ENCODE measurements around the gene NELL1.

Gene NELL1

DNA sequence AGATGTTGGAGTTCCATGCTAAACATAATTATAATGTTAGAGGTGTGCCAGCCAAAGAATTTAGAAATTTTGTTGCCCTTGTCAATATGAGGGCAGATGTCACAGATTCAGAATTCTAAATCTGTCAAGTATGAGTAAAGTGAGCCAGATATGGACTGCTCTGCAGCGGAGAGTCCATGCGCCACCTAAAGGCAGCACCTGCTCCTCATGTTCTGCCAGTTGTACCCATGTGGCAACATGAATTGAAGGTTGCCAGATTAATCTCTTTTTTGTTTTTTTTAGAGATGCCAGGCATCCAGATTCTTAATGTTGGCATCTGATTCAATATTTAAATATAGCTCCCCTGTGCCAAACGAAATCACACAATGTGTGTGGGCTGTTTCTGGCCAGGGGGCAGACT is 844.9 kb downstream of the NELL1 start:
- H2AFZ ChIP-seq (ENCODE audit: insufficient read depth, low read length, poor library complexity) = no peak overlapping the region
- no peak overlapping the region for H2AK5ac ChIP-seq (ENCODE audit: low read length)
- H2BK5ac ChIP-seq (ENCODE audit: low read depth, low read length, poor library complexity) = no peak overlapping the region
- no peak overlapping the region for H4K91ac ChIP-seq (ENCODE audit: low read depth, low read length)
- no peak overlapping the region for H3K4me3 ChIP-seq (ENCODE audit: low read depth, low read length)
- H3K9me3 ChIP-seq (ENCODE audit: insufficient read depth, low read depth, low read length) = no peaks in the 10 kb centered on the region
- no peak overlapping the region for H3K14ac ChIP-seq (ENCODE audit: low read length)
- no peaks in the 10 kb centered on the region for H3K79me2 ChIP-seq (ENCODE audit: control insufficient read depth, insufficient read depth, low read length, poor library complexity)
- WGBS (ENCODE audit: extremely low coverage, insufficient coverage, insufficient read length) = no CpG with 5 or more reads among the region's 3 CpGs
- H3K4me1 ChIP-seq (ENCODE audit: control insufficient read depth in 1 of 2, insufficient read depth in 2 of 2, low read length in 2 of 2) = no peaks in the 10 kb centered on the region
- H3K4ac ChIP-seq (ENCODE audit: low read depth, low read length) = no peak overlapping the region
- no peak overlapping the region for H2BK120ac ChIP-seq (ENCODE audit: insufficient read depth, low read length, poor library complexity)
- no peak overlapping the region for H3K18ac ChIP-seq (ENCODE audit: low read length)
- H3K36me3 ChIP-seq (ENCODE audit: control insufficient read depth in 1 of 2, insufficient read depth in 2 of 2, low read length in 2 of 2) = no peaks in the 10 kb centered on the region
- H2BK12ac ChIP-seq (ENCODE audit: low read length) = no peak overlapping the region
- no peak overlapping the region for H4K8ac ChIP-seq (ENCODE audit: low read depth, low read length)
- no peaks in the 10 kb centered on the region for H3K79me1 ChIP-seq (ENCODE audit: low read length)
- no peak overlapping the region for H3K23ac ChIP-seq (ENCODE audit: low read length)
- no peak overlapping the region for H4K12ac ChIP-seq (ENCODE audit: low read depth, low read length)
- H3K9ac ChIP-seq (ENCODE audit: low read length) = no peak overlapping the region
- DNase-seq = peak in 1 of 2 donors; percentile 15
- H3K4me2 ChIP-seq (ENCODE audit: low read length) = no peak overlapping the region
- no peak overlapping the region for H3K27ac ChIP-seq (ENCODE audit: low read depth, low read length)
- no peaks in the 10 kb centered on the region for H3K27me3 ChIP-seq (ENCODE audit: insufficient read depth, low read length)

DNA sequence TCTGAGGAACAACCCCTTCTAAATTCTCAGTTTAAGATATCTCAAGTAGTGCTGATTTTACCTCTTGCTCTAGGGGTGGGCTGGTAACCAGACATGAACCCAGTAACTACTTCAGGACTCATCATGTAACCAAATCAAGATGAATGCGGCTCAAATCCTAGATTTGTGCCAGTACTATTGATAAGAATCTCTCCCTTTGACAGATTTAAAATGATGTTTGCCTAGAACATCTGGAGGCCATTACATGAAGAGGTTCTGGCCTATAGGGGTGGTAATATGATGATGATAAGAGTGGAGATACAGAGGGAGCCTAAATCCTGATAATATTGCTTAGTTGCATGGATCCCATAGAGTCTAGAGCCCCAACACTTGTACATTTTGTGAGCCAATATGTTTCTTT is 850.9 kb downstream of the NELL1 start:
- Histone ChIP-seq H3K18ac (ENCODE audit: low read length) (no peak overlapping the region), H4K91ac (ENCODE audit: low read depth, low read length) (no peak overlapping the region), H3K23ac (ENCODE audit: low read length) (no peak overlapping the region), H2AK5ac (ENCODE audit: low read length) (no peak overlapping the region), H3K79me2 (ENCODE audit: control insufficient read depth, insufficient read depth, low read length, poor library complexity) (no peaks in the 10 kb centered on the region), H3K14ac (ENCODE audit: low read length) (no peak overlapping the region), H3K27ac (ENCODE audit: low read depth, low read length) (no peak overlapping the region), H3K4me1 (ENCODE audit: control insufficient read depth in 1 of 2, insufficient read depth in 2 of 2, low read length in 2 of 2) (no peaks in the 10 kb centered on the region), H3K9me3 (ENCODE audit: insufficient read depth, low read depth, low read length) (no peaks in the 10 kb centered on the region), H3K79me1 (ENCODE audit: low read length) (no peaks in the 10 kb centered on the region), H2BK120ac (ENCODE audit: insufficient read depth, low read length, poor library complexity) (no peak overlapping the region), H4K8ac (ENCODE audit: low read depth, low read length) (no peak overlapping the region), H3K4me3 (ENCODE audit: low read depth, low read length) (no peak overlapping the region), H2BK12ac (ENCODE audit: low read length) (no peak overlapping the region), H3K27me3 (ENCODE audit: insufficient read depth, low read length) (no peaks in the 10 kb centered on the region), H3K36me3 (ENCODE audit: control insufficient read depth in 1 of 2, insufficient read depth in 2 of 2, low read length in 2 of 2) (no peaks in the 10 kb centered on the region), H2BK5ac (ENCODE audit: low read depth, low read length, poor library complexity) (no peak overlapping the region), H4K12ac (ENCODE audit: low read depth, low read length) (no peak overlapping the region), H3K4me2 (ENCODE audit: low read length) (no peak overlapping the region), H3K9ac (ENCODE audit: low read length) (no peak overlapping the region), H3K4ac (ENCODE audit: low read depth, low read length) (no peak overlapping the region), H2AFZ (ENCODE audit: insufficient read depth, low read length, poor library complexity) (no peak overlapping the region)
- no peak for DNase-seq
- WGBS (ENCODE audit: extremely low coverage, insufficient coverage, insufficient read length) = no CpG with 5 or more reads among the region's 1 CpG

DNA sequence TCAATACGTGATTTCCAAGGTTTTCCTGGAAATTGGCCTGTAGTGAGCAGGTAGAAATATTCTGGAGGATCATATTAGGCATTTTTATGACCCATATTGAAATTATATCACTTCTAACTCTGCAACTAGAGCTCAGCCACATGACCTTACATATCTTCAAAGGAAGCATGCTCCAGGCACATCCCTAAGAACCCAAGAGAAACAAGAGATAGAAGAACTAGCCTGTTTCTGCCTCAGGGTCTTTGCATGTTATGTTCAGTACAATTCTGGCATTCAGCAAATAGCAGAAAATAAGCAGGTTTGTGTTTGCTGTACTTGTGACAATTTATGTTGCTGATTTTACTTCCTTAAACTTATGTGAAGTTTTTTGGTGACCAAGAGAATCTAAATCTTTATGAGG is 859.8 kb downstream of the NELL1 start:
- no peak overlapping the region for H3K4ac ChIP-seq (ENCODE audit: low read depth, low read length)
- WGBS (ENCODE audit: extremely low coverage, insufficient coverage, insufficient read length) = no CpG with 5 or more reads among the region's 1 CpG

DNA sequence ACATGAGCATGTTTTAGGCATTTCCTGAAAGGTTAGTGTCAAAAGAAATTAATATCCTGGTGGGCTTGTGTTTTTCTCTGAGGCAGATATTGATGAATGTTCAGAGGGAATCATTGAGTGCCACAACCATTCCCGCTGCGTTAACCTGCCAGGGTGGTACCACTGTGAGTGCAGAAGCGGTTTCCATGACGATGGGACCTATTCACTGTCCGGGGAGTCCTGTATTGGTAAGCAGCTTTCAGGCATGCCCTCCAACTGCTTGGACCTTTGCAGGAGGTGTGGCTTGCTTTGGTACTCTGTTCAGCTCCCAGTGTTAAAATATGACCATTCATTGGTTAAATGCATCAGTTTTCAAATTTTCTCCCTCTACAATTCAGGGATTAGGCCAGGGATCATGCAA is 864.9 kb downstream of the NELL1 start:
- H3K4me2 ChIP-seq (ENCODE audit: low read length) = no peak overlapping the region
- no peak overlapping the region for H4K91ac ChIP-seq (ENCODE audit: low read depth, low read length)
- H3K9me3 ChIP-seq (ENCODE audit: insufficient read depth, low read depth, low read length) = no peaks in the 10 kb centered on the region
- no peaks in the 10 kb centered on the region for H3K79me1 ChIP-seq (ENCODE audit: low read length)
- H3K23ac ChIP-seq (ENCODE audit: low read length) = no peak overlapping the region
- H3K18ac ChIP-seq (ENCODE audit: low read length) = no peak overlapping the region
- no peak overlapping the region for H2AFZ ChIP-seq (ENCODE audit: insufficient read depth, low read length, poor library complexity)
- no peak overlapping the region for H4K8ac ChIP-seq (ENCODE audit: low read depth, low read length)
- H3K27ac ChIP-seq (ENCODE audit: low read depth, low read length) = no peak overlapping the region
- H4K12ac ChIP-seq (ENCODE audit: low read depth, low read length) = no peak overlapping the region
- no peaks in the 10 kb centered on the region for H3K27me3 ChIP-seq (ENCODE audit: insufficient read depth, low read length)
- H3K36me3 ChIP-seq (ENCODE audit: control insufficient read depth in 1 of 2, insufficient read depth in 2 of 2, low read length in 2 of 2) = no peaks in the 10 kb centered on the region
- no peak overlapping the region for H3K14ac ChIP-seq (ENCODE audit: low read length)
- H2BK5ac ChIP-seq (ENCODE audit: low read depth, low read length, poor library complexity) = no peak overlapping the region
- no CpG with 5 or more reads among the region's 5 CpGs for WGBS (ENCODE audit: extremely low coverage, insufficient coverage, insufficient read length)
- DNase-seq = no peak
- H2BK12ac ChIP-seq (ENCODE audit: low read length) = no peak overlapping the region
- H2AK5ac ChIP-seq (ENCODE audit: low read length) = no peak overlapping the region
- no peak overlapping the region for H2BK120ac ChIP-seq (ENCODE audit: insufficient read depth, low read length, poor library complexity)
- H3K79me2 ChIP-seq (ENCODE audit: control insufficient read depth, insufficient read depth, low read length, poor library complexity) = no peaks in the 10 kb centered on the region
- H3K4ac ChIP-seq (ENCODE audit: low read depth, low read length) = no peak overlapping the region
- no peaks in the 10 kb centered on the region for H3K4me1 ChIP-seq (ENCODE audit: control insufficient read depth in 1 of 2, insufficient read depth in 2 of 2, low read length in 2 of 2)
- no peak overlapping the region for H3K4me3 ChIP-seq (ENCODE audit: low read depth, low read length)
- H3K9ac ChIP-seq (ENCODE audit: low read length) = no peak overlapping the region

More for the DNA sequence above, 859.8 kb downstream of the NELL1 start:
- Histone ChIP-seq H3K14ac (ENCODE audit: low read length) (no peak overlapping the region), H3K4me3 (ENCODE audit: low read depth, low read length) (no peak overlapping the region), H3K27me3 (ENCODE audit: insufficient read depth, low read length) (no peaks in the 10 kb centered on the region), H3K4me1 (ENCODE audit: control insufficient read depth in 1 of 2, insufficient read depth in 2 of 2, low read length in 2 of 2) (no peaks in the 10 kb centered on the region), H2BK120ac (ENCODE audit: insufficient read depth, low read length, poor library complexity) (no peak overlapping the region), H2BK12ac (ENCODE audit: low read length) (no peak overlapping the region), H3K79me1 (ENCODE audit: low read length) (no peaks in the 10 kb centered on the region), H3K18ac (ENCODE audit: low read length) (no peak overlapping the region), H3K79me2 (ENCODE audit: control insufficient read depth, insufficient read depth, low read length, poor library complexity) (no peaks in the 10 kb centered on the region), H4K91ac (ENCODE audit: low read depth, low read length) (no peak overlapping the region), H3K23ac (ENCODE audit: low read length) (no peak overlapping the region), H4K8ac (ENCODE audit: low read depth, low read length) (no peak overlapping the region), H2BK5ac (ENCODE audit: low read depth, low read length, poor library complexity) (no peak overlapping the region), H3K36me3 (ENCODE audit: control insufficient read depth in 1 of 2, insufficient read depth in 2 of 2, low read length in 2 of 2) (no peaks in the 10 kb centered on the region), H3K4me2 (ENCODE audit: low read length) (no peak overlapping the region), H2AFZ (ENCODE audit: insufficient read depth, low read length, poor library complexity) (no peak overlapping the region), H4K12ac (ENCODE audit: low read depth, low read length) (no peak overlapping the region), H3K9me3 (ENCODE audit: insufficient read depth, low read depth, low read length) (no peaks in the 10 kb centered on the region), H3K9ac (ENCODE audit: low read length) (no peak overlapping the region), H2AK5ac (ENCODE audit: low read length) (no peak overlapping the region), H3K27ac (ENCODE audit: low read depth, low read length) (no peak overlapping the region)
- DNase-seq = peak; percentile 15 to 37

Measured in trophoblast cell (in vitro differentiated cells and primary cell).